Measurements from ENCODE around the gene CLEC4D. TPM values are rescaled to one million over a fixed set of nuclear protein-coding genes. Genes with fewer than 3 reads are reported as not detected.

The CLEC4D gene
- total RNA-seq: not detected in 2 replicates

GRCh38 chr12:8513256-8513655 is at the start of gene CLEC4D:
Gene CLEC4D (plus strand): TSS chr12:8513503. CDS start chr12:8513733, 230 bp downstream.

GRCh38 chr12:8540831-8541230 is 27.5 kb downstream of the CLEC4D start, which contains the start of gene CLEC4E:
Gene CLEC4E (minus strand): TSS chr12:8540905. CDS start chr12:8540797, 108 bp downstream.

Other genes with a start within 250 kb of the CLEC4D start
- gene CLEC6A, start 57.5 kb upstream of the CLEC4D start, total RNA-seq: not detected in 2 replicates
- not detected in 2 replicates for gene CLEC4E, start 27.4 kb downstream of the CLEC4D start, total RNA-seq
- gene AICDA, start 99.4 kb downstream of the CLEC4D start, total RNA-seq: not detected in 2 replicates
- gene MFAP5, start 149.3 kb downstream of the CLEC4D start, total RNA-seq: 13.8 and 15.3 TPM in 2 replicates
- 22.3 and 24.7 TPM in 2 replicates for gene RIMKLB, start 184.5 kb downstream of the CLEC4D start, total RNA-seq

Measured in airway epithelial cell (primary cell).